ENCODE data around the gene PLSCR1. TPM values are rescaled to one million over a fixed set of nuclear protein-coding genes. Genes with fewer than 3 reads are reported as not detected.
A peak's percentile ranks its signal among the peaks of the same experiment; 100 is the strongest.

The PLSCR1 gene
- total and polyA plus RNA-seq, 2 of the 4 experiments (the other 2 are of a cell fraction): 5.6 to 13.2 TPM

- in situ Hi-C loops (cut with MboI; ENCODE audit: low sequenced_read_pairs) (loop anchor here (10.0 kb wide), 1 partner anchor 370 kb away; no protein-coding TSS in a partner anchor), intact Hi-C loops (cut with micrococcal nuclease) (no loop called here)
- no peak overlapping the region for H3K56ac ChIP-seq (ENCODE audit: extremely low read depth, insufficient read depth, low read length)
These were observed 40.7 kb upstream of the PLSCR1 start for GRCh38 chr3:146585156-146585555.

More at GRCh38 chr3:146585156-146585555, 40.7 kb upstream of the PLSCR1 start:
- Histone ChIP-seq H3K9me3 (ENCODE audit: control insufficient read depth, insufficient read depth, low read length) (peaks cover 2% of the 10 kb centered on the region; the same call in 1 of the 2 replicates), H3K18ac (ENCODE audit: low read depth, low read length) (no peak overlapping the region), H4K91ac (ENCODE audit: insufficient read depth, low read depth, low read length) (no peak overlapping the region), H3K14ac (replicated peaks; ENCODE audit: low read depth, low read length) (no peak overlapping the region), H3K4me2 (ENCODE audit: low read depth, low read length) (no peak overlapping the region), H3K27me3 (ENCODE audit: control insufficient read depth, insufficient read depth, low read length) (no peaks in the 10 kb centered on the region), H3K36me3 (ENCODE audit: control insufficient read depth, insufficient read depth, low read length) (no peaks in the 10 kb centered on the region), H3K79me1 (ENCODE audit: low read depth in 1 of 2, low read length in 2 of 2) (no peaks in the 10 kb centered on the region), H2BK120ac (ENCODE audit: low read depth, low read length) (no peak overlapping the region), H3K4me3 (ENCODE audit: insufficient read depth, low read depth, low read length) (no peak overlapping the region), H4K20me1 (ENCODE audit: insufficient read depth, low read length) (no peaks in the 10 kb centered on the region), H3K4ac (ENCODE audit: low read depth, low read length) (no peak overlapping the region), H4K5ac (ENCODE audit: low read depth, low read length) (no peak overlapping the region), H3K9me1 (ENCODE audit: insufficient read depth, low read length) (no peaks in the 10 kb centered on the region), H2AFZ (replicated peaks; ENCODE audit: low read length, poor library complexity) (no peak overlapping the region), H3K9ac (ENCODE audit: low read depth, low read length) (no peak overlapping the region), H2AK9ac (replicated peaks; ENCODE audit: low read depth, low read length, poor library complexity) (no peak overlapping the region), H2BK5ac (ENCODE audit: low read depth, low read length, poor library complexity, severe bottlenecking) (no peak overlapping the region), H3K23ac (ENCODE audit: low read depth, low read length) (no peak overlapping the region), H2AK5ac (ENCODE audit: low read depth, low read length) (no peak overlapping the region), H3K4me1 (ENCODE audit: control insufficient read depth, insufficient read depth, low read length) (peaks cover 2% of the 10 kb centered on the region; the same call in 1 of the 2 replicates), H2BK15ac (ENCODE audit: low read depth, low read length) (no peak overlapping the region), H3K27ac (ENCODE audit: insufficient read depth, low read length) (no peak overlapping the region), H2BK20ac (ENCODE audit: low read depth, low read length) (no peak overlapping the region), H4K8ac (ENCODE audit: low read depth in 2 of 2, low read length in 2 of 2) (no peak overlapping the region)
- BruUV-seq (replicated peaks): no TSS peak
- DNase-seq (no peak), ATAC-seq (ENCODE audit: low read depth) (peak; percentile 70)
- ChIA-PET CTCF (no interaction called here), POLR2A (ENCODE audit: unreplicated experiment) (no interaction called here)
- dilution Hi-C loops (cut with HindIII; ENCODE audit: low sequenced_read_pairs, unreplicated experiment): no loop called here
- TF ChIP-seq CEBPB (IDR thresholded peaks at IDR 0.05; ENCODE audit: low read depth, low read length) (no peak), MXI1 (IDR thresholded peaks at IDR 0.05; ENCODE audit: borderline replicate concordance, low read depth, low read length) (no peak), RCOR1 (IDR thresholded peaks at IDR 0.05; ENCODE audit: insufficient replicate concordance, low read length) (no peak), CHD1 (IDR thresholded peaks at IDR 0.05; ENCODE audit: low read depth, low read length) (no peak), ELK1 (IDR thresholded peaks at IDR 0.05; ENCODE audit: borderline replicate concordance, low read depth, low read length) (no peak), RFX5 (IDR thresholded peaks at IDR 0.05; ENCODE audit: low read depth, low read length) (no peak), RAD21 (IDR thresholded peaks at IDR 0.05; ENCODE audit: low read length) (no peak), MAZ (IDR thresholded peaks at IDR 0.05; ENCODE audit: borderline replicate concordance, low read depth, low read length) (no peak), USF2 (IDR thresholded peaks at IDR 0.05; ENCODE audit: low read depth, low read length) (no peak), MAFK (IDR thresholded peaks at IDR 0.05; ENCODE audit: low read depth, low read length) (no peak)

Measured in IMR-90 (cell line).